Measurements from ENCODE around the gene STOML1. TPM values are rescaled to one million over a fixed set of nuclear protein-coding genes. Genes with fewer than 3 reads are reported as not detected.
A peak's percentile ranks its signal among the peaks of the same experiment; 100 is the strongest.

Gene STOML1
- total and polyA plus RNA-seq, 4 experiments from 2014 or later = 8.1 to 11.1 (median 9.8) TPM

- peak overlapping the region; percentile 5 for H3K27ac ChIP-seq (ENCODE audit: low read depth, low read length)
- H3K4me3 ChIP-seq (ENCODE audit: low read length in 2 of 2) = no peak overlapping the region
- H3K27me3 Mint-ChIP-seq = no peaks in the 10 kb centered on the region
- intact Hi-C loops (cut with micrococcal nuclease) = loop anchor here (1.0 kb wide), 2 partner anchors 13 to 371 kb away; no protein-coding TSS in a partner anchor
- CTCF ChIA-PET (ENCODE audit: partially characterized antibody) = interaction anchor here (0.9 to 4.1 kb wide), 17 partner anchors 9 to 371 kb away, joined by 3 to 168 read pairs (median 4); partner anchors contain the start of genes PML and STOML1
- H3K4me1 ChIP-seq (ENCODE audit: insufficient read depth, low read length) = peaks cover 5% of the 10 kb centered on the region
- H3K36me3 Mint-ChIP-seq = peaks cover 0 to 3% of the 10 kb centered on the region in 2 donors
- H3K36me3 ChIP-seq (ENCODE audit: insufficient read depth, low read length) = no peaks in the 10 kb centered on the region
- H3K9me3 Mint-ChIP-seq = no peaks in the 10 kb centered on the region
- no peaks in the 10 kb centered on the region for H3K27me3 ChIP-seq (ENCODE audit: insufficient read depth, low read length)
- peak overlapping the region in 2 of 8 donors; percentile 39 to 59 for H3K4me3 Mint-ChIP-seq
- peak overlapping the region; percentile 19 to 97 (median 94) for H3K27ac Mint-ChIP-seq
- no peaks in the 10 kb centered on the region for H3K9me3 ChIP-seq (ENCODE audit: control insufficient read depth in 1 of 2, low read length in 2 of 2)
- POLR2A ChIA-PET (ENCODE audit: partially characterized antibody) = interaction anchor here (1.0 to 1.9 kb wide), 6 partner anchors 9 to 53 kb away, joined by 4 to 17 read pairs (median 6); no protein-coding TSS in a partner anchor
- peak; percentile 63 to 66 (median 64) for DNase-seq
- peaks cover 3 to 22% (median 6%) of the 10 kb centered on the region in 4 donors for H3K4me1 Mint-ChIP-seq
Observed at GRCh38 chr15:73950831-73951561, 41.1 kb downstream of the STOML1 start.

- Mint-ChIP-seq H3K27me3 (no peaks in the 10 kb centered on the region), H3K9me3 (no peaks in the 10 kb centered on the region), H3K4me3 (peak overlapping the region in 1 of 8 donors; percentile 35), H3K27ac (peak overlapping the region in 5 of 7 donors; percentile 19 to 92 (median 54)), H3K36me3 (peaks cover 0 to 3% of the 10 kb centered on the region in 2 donors), H3K4me1 (peaks cover 4 to 24% (median 6%) of the 10 kb centered on the region in 4 donors)
- ChIA-PET CTCF (ENCODE audit: partially characterized antibody) (interaction anchor here (0.9 to 4.1 kb wide), 17 partner anchors 10 to 372 kb away, joined by 3 to 168 read pairs (median 9); partner anchors contain the start of genes PML and STOML1), POLR2A (ENCODE audit: partially characterized antibody) (interaction anchor here (1.0 to 1.9 kb wide), 6 partner anchors 10 to 54 kb away, joined by 4 to 17 read pairs (median 6); no protein-coding TSS in a partner anchor)
- intact Hi-C loops (cut with micrococcal nuclease) = no loop called here
- DNase-seq = no peak
- H3K27ac ChIP-seq (ENCODE audit: low read depth, low read length) = no peak overlapping the region
- no peaks in the 10 kb centered on the region for H3K9me3 ChIP-seq (ENCODE audit: control insufficient read depth in 1 of 2, low read length in 2 of 2)
- no peak overlapping the region for H3K4me3 ChIP-seq (ENCODE audit: low read length in 2 of 2)
- no peaks in the 10 kb centered on the region for H3K36me3 ChIP-seq (ENCODE audit: insufficient read depth, low read length)
- peaks cover 5% of the 10 kb centered on the region for H3K4me1 ChIP-seq (ENCODE audit: insufficient read depth, low read length)
- no peaks in the 10 kb centered on the region for H3K27me3 ChIP-seq (ENCODE audit: insufficient read depth, low read length)
Observed at GRCh38 chr15:73950479-73950830, 41.6 kb downstream of the STOML1 start.

- Mint-ChIP-seq H3K9me3 (no peaks in the 10 kb centered on the region), H3K36me3 (peaks cover 0 to 3% of the 10 kb centered on the region in 2 donors), H3K27ac (no peak overlapping the region), H3K27me3 (no peaks in the 10 kb centered on the region), H3K4me1 (peaks cover 4 to 30% (median 6%) of the 10 kb centered on the region in 4 donors), H3K4me3 (no peak overlapping the region)
- CTCF ChIA-PET (ENCODE audit: partially characterized antibody) = interaction anchor here (1.0 to 3.5 kb wide), 9 partner anchors 11 to 76 kb away, joined by 3 to 58 read pairs (median 9); no protein-coding TSS in a partner anchor
- POLR2A ChIA-PET (ENCODE audit: partially characterized antibody) = no interaction called here
- no peak overlapping the region for H3K27ac ChIP-seq (ENCODE audit: low read depth, low read length)
- H3K9me3 ChIP-seq (ENCODE audit: control insufficient read depth in 1 of 2, low read length in 2 of 2) = no peaks in the 10 kb centered on the region
- intact Hi-C loops (cut with micrococcal nuclease) = no loop called here
- no peaks in the 10 kb centered on the region for H3K27me3 ChIP-seq (ENCODE audit: insufficient read depth, low read length)
- H3K4me1 ChIP-seq (ENCODE audit: insufficient read depth, low read length) = peaks cover 5% of the 10 kb centered on the region
- H3K36me3 ChIP-seq (ENCODE audit: insufficient read depth, low read length) = no peaks in the 10 kb centered on the region
- H3K4me3 ChIP-seq (ENCODE audit: low read length in 2 of 2) = no peak overlapping the region
- no peak for DNase-seq
Observed at GRCh38 chr15:73949496-73949895, 42.6 kb downstream of the STOML1 start.

- H3K4me1 Mint-ChIP-seq = peaks cover 4 to 30% (median 7%) of the 10 kb centered on the region in 4 donors
- no peak overlapping the region for H3K4me3 Mint-ChIP-seq
- peak overlapping the region in 2 of 7 donors; percentile 35 to 38 for H3K27ac Mint-ChIP-seq
- H3K36me3 Mint-ChIP-seq = peaks cover 0 to 3% of the 10 kb centered on the region in 2 donors
- no peaks in the 10 kb centered on the region for H3K9me3 ChIP-seq (ENCODE audit: control insufficient read depth in 1 of 2, low read length in 2 of 2)
- no peaks in the 10 kb centered on the region for H3K27me3 ChIP-seq (ENCODE audit: insufficient read depth, low read length)
- CTCF ChIA-PET (ENCODE audit: partially characterized antibody) = interaction anchor here (0.6 to 3.5 kb wide), 13 partner anchors 9 to 100 kb away, joined by 3 to 58 read pairs (median 3); no protein-coding TSS in a partner anchor
- H3K27ac ChIP-seq (ENCODE audit: low read depth, low read length) = no peak overlapping the region
- no peaks in the 10 kb centered on the region for H3K27me3 Mint-ChIP-seq
- no peak overlapping the region for H3K4me3 ChIP-seq (ENCODE audit: low read length in 2 of 2)
- no peaks in the 10 kb centered on the region for H3K9me3 Mint-ChIP-seq
- H3K4me1 ChIP-seq (ENCODE audit: insufficient read depth, low read length) = peaks cover 5% of the 10 kb centered on the region
- no peak for DNase-seq
- H3K36me3 ChIP-seq (ENCODE audit: insufficient read depth, low read length) = no peaks in the 10 kb centered on the region
- intact Hi-C loops (cut with micrococcal nuclease) = no loop called here
- POLR2A ChIA-PET (ENCODE audit: partially characterized antibody) = no interaction called here
Observed at GRCh38 chr15:73948982-73949381, 43.1 kb downstream of the STOML1 start.

GRCh38 chr15:73948396-73948795 is 43.7 kb downstream of the STOML1 start:
- Mint-ChIP-seq H3K36me3 (peaks cover 0 to 3% of the 10 kb centered on the region in 2 donors), H3K27ac (peak overlapping the region in 2 of 7 donors; percentile 35 to 47), H3K4me1 (peaks cover 4 to 36% (median 11%) of the 10 kb centered on the region in 4 donors), H3K9me3 (no peaks in the 10 kb centered on the region), H3K4me3 (no peak overlapping the region), H3K27me3 (no peaks in the 10 kb centered on the region)
- POLR2A ChIA-PET (ENCODE audit: partially characterized antibody) = no interaction called here
- no peak for DNase-seq
- Histone ChIP-seq H3K27me3 (ENCODE audit: insufficient read depth, low read length) (no peaks in the 10 kb centered on the region), H3K9me3 (ENCODE audit: control insufficient read depth in 1 of 2, low read length in 2 of 2) (no peaks in the 10 kb centered on the region), H3K36me3 (ENCODE audit: insufficient read depth, low read length) (no peaks in the 10 kb centered on the region), H3K4me1 (ENCODE audit: insufficient read depth, low read length) (peaks cover 6% of the 10 kb centered on the region), H3K4me3 (ENCODE audit: low read length in 2 of 2) (no peak overlapping the region), H3K27ac (ENCODE audit: low read depth, low read length) (no peak overlapping the region)
- CTCF ChIA-PET (ENCODE audit: partially characterized antibody) = interaction anchor here (0.6 to 3.1 kb wide), 9 partner anchors 9 to 101 kb away, joined by 3 to 58 read pairs (median 3); no protein-coding TSS in a partner anchor
- intact Hi-C loops (cut with micrococcal nuclease) = no loop called here

GRCh38 chr15:73947651-73948050 is 44.4 kb downstream of the STOML1 start:
- H3K36me3 Mint-ChIP-seq = peaks cover 0 to 3% of the 10 kb centered on the region in 2 donors
- peak overlapping the region in 1 of 7 donors; percentile 36 for H3K27ac Mint-ChIP-seq
- no peaks in the 10 kb centered on the region for H3K27me3 ChIP-seq (ENCODE audit: insufficient read depth, low read length)
- H3K4me1 ChIP-seq (ENCODE audit: insufficient read depth, low read length) = peaks cover 13% of the 10 kb centered on the region
- intact Hi-C loops (cut with micrococcal nuclease) = no loop called here
- no peaks in the 10 kb centered on the region for H3K27me3 Mint-ChIP-seq
- CTCF ChIA-PET (ENCODE audit: partially characterized antibody) = interaction anchor here (1.3 to 3.1 kb wide), 4 partner anchors 17 to 50 kb away, joined by 3 to 58 read pairs (median 10); no protein-coding TSS in a partner anchor
- no peaks in the 10 kb centered on the region for H3K9me3 Mint-ChIP-seq
- POLR2A ChIA-PET (ENCODE audit: partially characterized antibody) = no interaction called here
- DNase-seq = no peak
- H3K36me3 ChIP-seq (ENCODE audit: insufficient read depth, low read length) = no peaks in the 10 kb centered on the region
- H3K4me3 Mint-ChIP-seq = no peak overlapping the region
- no peaks in the 10 kb centered on the region for H3K9me3 ChIP-seq (ENCODE audit: control insufficient read depth in 1 of 2, low read length in 2 of 2)
- H3K4me3 ChIP-seq (ENCODE audit: low read length in 2 of 2) = no peak overlapping the region
- no peak overlapping the region for H3K27ac ChIP-seq (ENCODE audit: low read depth, low read length)
- H3K4me1 Mint-ChIP-seq = peaks cover 4 to 43% (median 16%) of the 10 kb centered on the region in 4 donors

GRCh38 chr15:73946795-73947370 is 45.2 kb downstream of the STOML1 start:
- no peak for DNase-seq
- Histone ChIP-seq H3K36me3 (ENCODE audit: insufficient read depth, low read length) (no peaks in the 10 kb centered on the region), H3K4me1 (ENCODE audit: insufficient read depth, low read length) (peaks cover 21% of the 10 kb centered on the region), H3K27me3 (ENCODE audit: insufficient read depth, low read length) (no peaks in the 10 kb centered on the region), H3K4me3 (ENCODE audit: low read length in 2 of 2) (no peak overlapping the region), H3K27ac (ENCODE audit: low read depth, low read length) (no peak overlapping the region), H3K9me3 (ENCODE audit: control insufficient read depth in 1 of 2, low read length in 2 of 2) (no peaks in the 10 kb centered on the region)
- H3K27me3 Mint-ChIP-seq = no peaks in the 10 kb centered on the region
- H3K36me3 Mint-ChIP-seq = peaks cover 0 to 3% of the 10 kb centered on the region in 2 donors
- no peak overlapping the region for H3K4me3 Mint-ChIP-seq
- ChIA-PET POLR2A (ENCODE audit: partially characterized antibody) (no interaction called here), CTCF (ENCODE audit: partially characterized antibody) (interaction anchor here (1.0 kb wide), 1 partner anchor 19 kb away, joined by 3 read pairs; no protein-coding TSS in a partner anchor)
- H3K9me3 Mint-ChIP-seq = no peaks in the 10 kb centered on the region
- intact Hi-C loops (cut with micrococcal nuclease) = no loop called here
- peaks cover 8 to 47% (median 23%) of the 10 kb centered on the region in 4 donors for H3K4me1 Mint-ChIP-seq
- no peak overlapping the region for H3K27ac Mint-ChIP-seq
